Prostate gland (tissue), 2 donors: ENCODE measurements around the gene NDOR1. TPM values are rescaled to one million over a fixed set of nuclear protein-coding genes. Genes with fewer than 3 reads are reported as not detected.

Source experiments
- DNase-seq: peaks from one replicate; pipeline ENCODE4 v3.0.0-alpha.2; 2019; ENCODE audit warnings: low spot score
- H3K27ac ChIP-seq, 2 donors: fragments of 200-600 bp; sonication (generic); 2 replicates each; pipeline ENCODE4 v1.5.1; 2017 to 2019
- H3K27me3 ChIP-seq: fragments of 200-600 bp; sonication (generic); replicated peaks from 2 replicates; pipeline ENCODE4 v1.5.1; 2019; ENCODE audit not compliant: insufficient read depth
- H3K36me3 ChIP-seq, 2 donors: fragments of 200-600 bp; sonication (generic); 1 replicate in 1 of 2; 2 replicates in 1 of 2; pipeline versions ENCODE4 v1.5.1 to v1.8.1; 2017 to 2019
- H3K4me1 ChIP-seq: fragments of 200-600 bp; sonication (generic); replicated peaks from 2 replicates; pipeline ENCODE4 v1.5.1; 2019
- H3K4me3 ChIP-seq, 2 donors: fragments of 200-600 bp; sonication (generic); 2 replicates each; pipeline ENCODE4 v1.5.1; 2017 to 2019
- H3K9me3 ChIP-seq: fragments of 200-600 bp; sonication (generic); 2 replicates; pipeline ENCODE4 v1.5.1; 2017
- CTCF ChIP-seq, 4 experiments: fragments of 200-600 bp in 2 of 4; fragments of 450-650 bp in 2 of 4; sonication (generic) in 2 of 4; IDR thresholded peaks; 1 replicate in 3 of 4; 2 replicates in 1 of 4; pipeline ENCODE4 v1.5.1; 2016 to 2019; ENCODE audit warnings: antibody characterized with exemption in 4 of 4, mild to moderate bottlenecking in 2 of 4, moderate library complexity in 2 of 4
- POLR2A ChIP-seq: fragments of 450-650 bp; IDR thresholded peaks from one replicate; pipeline ENCODE4 v1.6.1; 2016; ENCODE audit warnings: antibody characterized with exemption, mild to moderate bottlenecking
- POLR2AphosphoS5 ChIP-seq: sonication (generic); formaldehyde crosslinking; IDR thresholded peaks from one replicate; pipeline ENCODE4 v1.6.1; 2017; ENCODE audit warnings: antibody characterized with exemption
- WGBS: methylation state at CpG from one replicate; pipeline ENCODE4 v1.1.5; 2018; 5-methylcytosine and 5-hydroxymethylcytosine counted together
- intact Hi-C: fragments of 100-400 bp; cut with DNase I; formaldehyde crosslinking; loops from one replicate; pipeline ENCODE4 v1.14.2; 2022
- total RNA-seq, 2 donors: library from RNA; depleted of rRNA; stranded (reverse); fragments of >200 nt; gene quantifications; one replicate each; pipeline ENCODE4 v1.1.0, GENCODE V29; 2016

NDOR1 gene
- total RNA-seq, 2 donors from 2014 or later, result 18.5 to 31.9 TPM

- DNase-seq, result peak; percentile 85
- Histone ChIP-seq H3K27me3 (no peaks in the 10 kb centered on the region), H3K9me3 (no peaks in the 10 kb centered on the region), H3K4me1 (peaks cover 27% of the 10 kb centered on the region), H3K4me3 (peak within 1 kb of the TSS; percentile 73 to 97), H3K27ac (peak within 1 kb of the TSS; percentile 77 to 94), H3K36me3 (peaks cover 3% of the 10 kb centered on the region in 2 donors)
- WGBS, result under 1% methylated on average over 84 of the region's 98 CpGs
- peak in 2 of 4 experiments; percentile 50 to 57 for TF ChIP-seq CTCF (IDR thresholded peaks at IDR 0.05)
- TF ChIP-seq POLR2AphosphoS5, result peak; percentile 98
- TF ChIP-seq POLR2A, result peak; percentile 80
- intact Hi-C loops, result no loop called here
Measured at GRCh38 chr9:137188490-137189296, 16.8 kb upstream of the NDOR1 start, which contains the start of the genes ANAPC2 and SSNA1. TSS of gene ANAPC2 (minus strand) at chr9:137188560. CDS start at chr9:137188532, 28 bp downstream. TSS of gene SSNA1 (plus strand) at chr9:137188676. CDS start at chr9:137188727, 51 bp downstream.

- Histone ChIP-seq H3K36me3 (peaks cover 0 to 3% of the 10 kb centered on the region in 2 donors), H3K4me1 (peaks cover 28% of the 10 kb centered on the region), H3K27ac (peak overlapping the region; percentile 77 to 94), H3K4me3 (peak overlapping the region; percentile 73 to 97), H3K9me3 (no peaks in the 10 kb centered on the region), H3K27me3 (no peaks in the 10 kb centered on the region)
- intact Hi-C loops, result no loop called here
- no peak for DNase-seq
- WGBS, result 34% methylated on average over 23 of the region's 23 CpGs
- TF ChIP-seq POLR2A (no peak), CTCF (IDR thresholded peaks at IDR 0.05) (peak in 1 of 4 experiments; percentile 21)
Measured at GRCh38 chr9:137189297-137190295, 15.9 kb upstream of the NDOR1 start.

GRCh38 chr9:137190315-137190856 is 15.1 kb upstream of the NDOR1 start:
- 66% methylated on average over 9 of the region's 9 CpGs for whole genome bisulfite sequencing
- Histone ChIP-seq H3K4me3 (no peak overlapping the region), H3K4me1 (peaks cover 35% of the 10 kb centered on the region), H3K36me3 (peaks cover 0 to 3% of the 10 kb centered on the region in 2 donors), H3K9me3 (no peaks in the 10 kb centered on the region), H3K27ac (peak overlapping the region; percentile 77 to 94), H3K27me3 (no peaks in the 10 kb centered on the region)
- DNase-seq, result no peak
- TF ChIP-seq POLR2A (no peak), CTCF (IDR thresholded peaks at IDR 0.05) (peak in 1 of 4 experiments; percentile 34), POLR2AphosphoS5 (no peak)
- intact Hi-C loops, result no loop called here

GRCh38 chr9:137191245-137191644 is 14.3 kb upstream of the NDOR1 start:
- TF ChIP-seq POLR2A (no peak), CTCF (IDR thresholded peaks at IDR 0.05) (no peak), POLR2AphosphoS5 (no peak)
- Histone ChIP-seq H3K27me3 (no peaks in the 10 kb centered on the region), H3K36me3 (peaks cover 0 to 3% of the 10 kb centered on the region in 2 donors), H3K4me1 (peaks cover 38% of the 10 kb centered on the region), H3K4me3 (no peak overlapping the region), H3K9me3 (no peaks in the 10 kb centered on the region), H3K27ac (peak overlapping the region in 1 of 2 donors; percentile 2)
- intact Hi-C loops, result no loop called here
- DNase-seq, result no peak
- WGBS, result 74% methylated on average over 3 of the region's 3 CpGs
